Caki2 (cell line): ENCODE measurements around the gene NKD1. TPM values are rescaled to one million over a fixed set of nuclear protein-coding genes. Genes with fewer than 3 reads are reported as not detected.

Experiments used
- DNase-seq: peaks from one replicate; pipeline ENCODE4 v3.0.0-alpha.2; 2015; ENCODE audit warnings: low read depth
- in situ Hi-C: cut with HindIII; loops from 2 replicates; pipeline ENCODE4 v1.10.0; 2016; ENCODE audit warnings: low sequenced_read_pairs, low pct_unique_long_range_greater_than_20kb, mixed read lengths
- total RNA-seq: library from RNA; depleted of rRNA; stranded (reverse); fragments of >200 nt; shearing (Covaris generic); gene quantifications from 2 replicates; pipeline ENCODE4 v1.2.3, GENCODE V29; 2014; ENCODE audit warnings: low replicate concordance

Gene NKD1
- total RNA-seq, 1 experiment from 2014 or later, result under 0.01 TPM

- DNase-seq, result no peak
- in situ Hi-C loops, result no loop called here
These were observed 2.9 kb downstream of the NKD1 start for GRCh38 chr16:50550866-50551641.

- in situ Hi-C loops, result no loop called here
- no peak for DNase-seq
These were observed 4.4 kb downstream of the NKD1 start for GRCh38 chr16:50552476-50553101.

- in situ Hi-C loops, result no loop called here
- DNase-seq, result no peak
These were observed 5.0 kb downstream of the NKD1 start for GRCh38 chr16:50553182-50553710.

- DNase-seq, result no peak
- in situ Hi-C loops, result no loop called here
These were observed 5.7 kb downstream of the NKD1 start for GRCh38 chr16:50553731-50554360.

- in situ Hi-C loops, result no loop called here
- no peak for DNase-seq
These were observed 7.2 kb downstream of the NKD1 start for GRCh38 chr16:50555269-50555875.

- in situ Hi-C loops, result no loop called here
These were observed 7.9 kb downstream of the NKD1 start for GRCh38 chr16:50555952-50556673.

GRCh38 chr16:50557046-50557445, 8.8 kb downstream of the NKD1 start:
- in situ Hi-C loops, result no loop called here

More at GRCh38 chr16:50555952-50556673, 7.9 kb downstream of the NKD1 start:
- DNase-seq, result no peak

GRCh38 chr16:50558913-50559312, 10.7 kb downstream of the NKD1 start:
- in situ Hi-C loops, result no loop called here
- DNase-seq, result no peak

More at GRCh38 chr16:50557046-50557445, 8.8 kb downstream of the NKD1 start:
- DNase-seq, result no peak

- no peak for DNase-seq
- in situ Hi-C loops, result no loop called here
These were observed 11.1 kb downstream of the NKD1 start for GRCh38 chr16:50559342-50559741.

GRCh38 chr16:50559804-50560514, 11.8 kb downstream of the NKD1 start:
- in situ Hi-C loops, result no loop called here
- no peak for DNase-seq

GRCh38 chr16:50560903-50561863, 13.0 kb downstream of the NKD1 start:
- no peak for DNase-seq
- in situ Hi-C loops, result no loop called here

GRCh38 chr16:50562657-50563056, 14.5 kb downstream of the NKD1 start:
- in situ Hi-C loops, result no loop called here
- no peak for DNase-seq

- in situ Hi-C loops, result no loop called here
- no peak for DNase-seq
These were observed 15.8 kb downstream of the NKD1 start for GRCh38 chr16:50563989-50564388.

- DNase-seq, result no peak
- in situ Hi-C loops, result no loop called here
These were observed 17.2 kb downstream of the NKD1 start for GRCh38 chr16:50565428-50565827.

GRCh38 chr16:50566014-50566962, 18.1 kb downstream of the NKD1 start:
- no peak for DNase-seq
- in situ Hi-C loops, result no loop called here

- in situ Hi-C loops, result no loop called here
- no peak for DNase-seq
These were observed 19.5 kb downstream of the NKD1 start for GRCh38 chr16:50567651-50568050.
